Suprapubic skin (tissue), 4 donors: ENCODE data around the gene NEK2. TPM values are rescaled to one million over a fixed set of nuclear protein-coding genes. Genes with fewer than 3 reads are reported as not detected.
"Not testable (repeated sequence)": the region's sequence is repeated elsewhere in the genome, so short reads cannot be mapped to it uniquely, and the experiment has no call there.

ENCODE experiments used
- DNase-seq, 2 donors: peaks; one replicate each; pipeline ENCODE4 v3.0.0-alpha.2; 2019; ENCODE audit warnings: low spot score in 2 of 2
- H3K27ac ChIP-seq: fragments of 200-600 bp; sonication (generic); one replicate; pipeline ENCODE4 v1.5.1; 2019
- H3K27me3 ChIP-seq: fragments of 200-600 bp; sonication (generic); one replicate; pipeline ENCODE4 v1.5.1; 2019
- H3K36me3 ChIP-seq: fragments of 200-600 bp; sonication (generic); one replicate; pipeline ENCODE4 v1.5.1; 2019
- H3K4me1 ChIP-seq: fragments of 200-600 bp; sonication (generic); one replicate; pipeline ENCODE4 v1.5.1; 2019
- H3K4me3 ChIP-seq: fragments of 200-600 bp; sonication (generic); one replicate; pipeline ENCODE4 v1.5.1; 2019; ENCODE audit warnings: mild to moderate bottlenecking
- H3K9me3 ChIP-seq: fragments of 200-600 bp; sonication (generic); one replicate; pipeline ENCODE4 v1.5.1; 2019
- CTCF ChIP-seq, 2 donors: fragments of 200-600 bp in 1 of 2; fragments of 450-650 bp in 1 of 2; sonication (generic) in 1 of 2; IDR thresholded peaks; one replicate each; pipeline ENCODE4 v1.5.1; 2016 to 2019; ENCODE audit warnings: antibody characterized with exemption in 2 of 2, mild to moderate bottlenecking in 1 of 2, moderate library complexity in 1 of 2
- EP300 ChIP-seq: sonication (generic); formaldehyde crosslinking; IDR thresholded peaks from one replicate; pipeline ENCODE4 v1.6.1; 2017; ENCODE audit warnings: antibody characterized with exemption
- POLR2A ChIP-seq, 2 donors: fragments of 450-650 bp; IDR thresholded peaks; one replicate each; pipeline ENCODE4 v1.6.1; 2017; ENCODE audit warnings: antibody characterized with exemption in 2 of 2, mild to moderate bottlenecking in 2 of 2, moderate library complexity in 2 of 2
- POLR2AphosphoS5 ChIP-seq, 3 donors: sonication (generic); formaldehyde crosslinking; IDR thresholded peaks; one replicate each; pipeline ENCODE4 v1.6.1; 2017; ENCODE audit warnings: antibody characterized with exemption in 3 of 3
- WGBS: methylation state at CpG from one replicate; pipeline ENCODE4 v1.1.5; 2018; 5-methylcytosine and 5-hydroxymethylcytosine counted together
- total RNA-seq, 4 donors: library from RNA; depleted of rRNA; stranded (reverse); fragments of >200 nt; gene quantifications; one replicate each; pipeline ENCODE4 v1.1.0, GENCODE V29; 2016

The NEK2 gene
- total RNA-seq, 4 donors from 2014 or later: 3.2 to 11.8 (median 3.6) TPM; not detected in 1

GRCh38 chr1:211640301-211640630 is 35.2 kb downstream of the NEK2 start:
- Histone ChIP-seq H3K9me3 (no peaks in the 10 kb centered on the region), H3K27me3 (no peaks in the 10 kb centered on the region), H3K36me3 (no peaks in the 10 kb centered on the region), H3K4me3 (no peak overlapping the region), H3K27ac (no peak overlapping the region), H3K4me1 (peaks cover 10% of the 10 kb centered on the region)
- 90% methylated on average over 1 of the region's 1 CpG for WGBS
- no peak for TF ChIP-seq POLR2A (IDR thresholded peaks at IDR 0.05)
- no peak for DNase-seq

- no peak for TF ChIP-seq CTCF (IDR thresholded peaks at IDR 0.05)
- no peak for TF ChIP-seq EP300
- TF ChIP-seq POLR2A (IDR thresholded peaks at IDR 0.05): no peak
- no peak for TF ChIP-seq POLR2AphosphoS5 (IDR thresholded peaks at IDR 0.05)
- peak in 1 of 2 donors; percentile 38 for DNase-seq
- Histone ChIP-seq H3K36me3 (no peaks in the 10 kb centered on the region), H3K9me3 (no peaks in the 10 kb centered on the region), H3K27ac (no peak overlapping the region), H3K27me3 (no peaks in the 10 kb centered on the region), H3K4me1 (peaks cover 10% of the 10 kb centered on the region), H3K4me3 (no peak overlapping the region)
- 46% methylated on average over 13 of the region's 13 CpGs for WGBS
Observed at GRCh38 chr1:211639475-211640300, 35.7 kb downstream of the NEK2 start.

- H3K27ac ChIP-seq: no peak overlapping the region
- no peaks in the 10 kb centered on the region for H3K36me3 ChIP-seq
- TF ChIP-seq CTCF (IDR thresholded peaks at IDR 0.05) (no peak), POLR2AphosphoS5 (IDR thresholded peaks at IDR 0.05) (no peak), POLR2A (IDR thresholded peaks at IDR 0.05) (no peak), EP300 (no peak)
- no peaks in the 10 kb centered on the region for H3K27me3 ChIP-seq
- peaks cover 5% of the 10 kb centered on the region for H3K4me1 ChIP-seq
- no peaks in the 10 kb centered on the region for H3K9me3 ChIP-seq
- 72% methylated on average over 5 of the region's 5 CpGs for WGBS
- peak in 1 of 2 donors; percentile 18 for DNase-seq
- H3K4me3 ChIP-seq: no peak overlapping the region
Observed at GRCh38 chr1:211638689-211639101, 36.7 kb downstream of the NEK2 start.

GRCh38 chr1:211638246-211638645 is 37.2 kb downstream of the NEK2 start:
- 62% methylated on average over 5 of the region's 5 CpGs for WGBS
- Histone ChIP-seq H3K27ac (no peak overlapping the region), H3K9me3 (no peaks in the 10 kb centered on the region), H3K4me3 (no peak overlapping the region), H3K36me3 (no peaks in the 10 kb centered on the region), H3K27me3 (no peaks in the 10 kb centered on the region), H3K4me1 (peaks cover 5% of the 10 kb centered on the region)
- DNase-seq: no peak
- TF ChIP-seq CTCF (IDR thresholded peaks at IDR 0.05) (no peak), POLR2A (IDR thresholded peaks at IDR 0.05) (no peak), EP300 (no peak), POLR2AphosphoS5 (IDR thresholded peaks at IDR 0.05) (no peak)

GRCh38 chr1:211637066-211637465 is 38.4 kb downstream of the NEK2 start:
- H3K27ac ChIP-seq: no peak overlapping the region
- H3K36me3 ChIP-seq: no peaks in the 10 kb centered on the region
- TF ChIP-seq POLR2A (IDR thresholded peaks at IDR 0.05): no peak
- no peak for TF ChIP-seq POLR2AphosphoS5 (IDR thresholded peaks at IDR 0.05)
- no peak for TF ChIP-seq CTCF (IDR thresholded peaks at IDR 0.05)
- no peak for TF ChIP-seq EP300
- H3K4me1 ChIP-seq: peaks cover 16% of the 10 kb centered on the region
- no peak overlapping the region for H3K4me3 ChIP-seq
- WGBS: 72% methylated on average over 3 of the region's 3 CpGs
- H3K27me3 ChIP-seq: no peaks in the 10 kb centered on the region
- no peaks in the 10 kb centered on the region for H3K9me3 ChIP-seq
- no peak for DNase-seq

- not testable (repeated sequence) for H3K27me3 ChIP-seq, H3K9me3 ChIP-seq, DNase-seq, H3K27ac ChIP-seq, H3K36me3 ChIP-seq, H3K4me3 ChIP-seq
- peaks cover 21% of the 10 kb centered on the region for H3K4me1 ChIP-seq
- WGBS: 83% methylated on average over 8 of the region's 9 CpGs
Observed at GRCh38 chr1:211636575-211637029, 38.8 kb downstream of the NEK2 start.
